CD4-positive, alpha-beta T cell treated with Interleukin-4 for 4 hours (primary cell): Measurements from ENCODE around the gene LDLR.
"Not testable (repeated sequence)": the region's sequence is repeated elsewhere in the genome, so short reads cannot be mapped to it uniquely, and the experiment has no call there.

Experiments used
- DNase-seq: peaks from one replicate; pipeline ENCODE4 v3.0.0-alpha.2; 2020

Gene LDLR

GRCh38 chr19:11176466-11177193 lies 87.4 kb downstream of the LDLR start:
- DNase-seq: no peak

- DNase-seq: no peak
These were observed 88.3 kb downstream of the LDLR start for GRCh38 chr19:11177592-11177991.

GRCh38 chr19:11179145-11179465 lies 89.8 kb downstream of the LDLR start:
- DNase-seq: not testable (repeated sequence)

- DNase-seq: no peak
These were observed 90.5 kb downstream of the LDLR start for GRCh38 chr19:11179716-11180297.

GRCh38 chr19:11180346-11180745 lies 91.1 kb downstream of the LDLR start:
- no peak for DNase-seq

- not testable (repeated sequence) for DNase-seq
These were observed 91.7 kb downstream of the LDLR start for GRCh38 chr19:11180975-11181374.

- no peak for DNase-seq
These were observed 92.2 kb downstream of the LDLR start for GRCh38 chr19:11181488-11181887.
